HG02884 (cell line): ENCODE measurements around the gene ATE1.

Experiments used
- ATAC-seq: cut with Tn5 transposase; IDR thresholded peaks from one replicate; pipeline ENCODE4 v1.9.1; 2021; ENCODE audit warnings: mild to moderate bottlenecking, moderate library complexity; ENCODE audit not compliant: unreplicated experiment

Gene ATE1

GRCh38 chr10:121879476-121879875 is 48.4 kb downstream of the ATE1 start:
- ATAC-seq, result no peak

- ATAC-seq, result no peak
These were observed 54.6 kb downstream of the ATE1 start for GRCh38 chr10:121873236-121873635.

GRCh38 chr10:121870413-121870812 is 57.4 kb downstream of the ATE1 start:
- ATAC-seq, result no peak

- ATAC-seq, result no peak
These were observed 62.3 kb downstream of the ATE1 start for GRCh38 chr10:121865554-121865953.

- ATAC-seq, result no peak
These were observed 63.2 kb downstream of the ATE1 start for GRCh38 chr10:121864653-121865052.

GRCh38 chr10:121864168-121864567 is 63.7 kb downstream of the ATE1 start:
- no peak for ATAC-seq

GRCh38 chr10:121862649-121863048 is 65.2 kb downstream of the ATE1 start:
- ATAC-seq, result no peak

- ATAC-seq, result no peak
These were observed 65.8 kb downstream of the ATE1 start for GRCh38 chr10:121862042-121862441.

GRCh38 chr10:121860810-121861209 is 67.0 kb downstream of the ATE1 start:
- ATAC-seq, result no peak

GRCh38 chr10:121854809-121855445 is 72.9 kb downstream of the ATE1 start:
- no peak for ATAC-seq

GRCh38 chr10:121853950-121854349 is 73.9 kb downstream of the ATE1 start:
- ATAC-seq, result no peak

GRCh38 chr10:121851786-121852185 is 76.0 kb downstream of the ATE1 start:
- no peak for ATAC-seq

GRCh38 chr10:121848082-121848481 is 79.7 kb downstream of the ATE1 start:
- ATAC-seq, result no peak

GRCh38 chr10:121846555-121846954 is 81.3 kb downstream of the ATE1 start:
- no peak for ATAC-seq

GRCh38 chr10:121845044-121845784 is 82.6 kb downstream of the ATE1 start:
- no peak for ATAC-seq

- ATAC-seq, result no peak
These were observed 83.3 kb downstream of the ATE1 start for GRCh38 chr10:121844537-121844936.

GRCh38 chr10:121843379-121843778 is 84.5 kb downstream of the ATE1 start:
- ATAC-seq, result no peak

- no peak for ATAC-seq
These were observed 86.0 kb downstream of the ATE1 start for GRCh38 chr10:121841862-121842261.

- no peak for ATAC-seq
These were observed 88.9 kb downstream of the ATE1 start for GRCh38 chr10:121838931-121839330.

- no peak for ATAC-seq
These were observed 89.7 kb downstream of the ATE1 start for GRCh38 chr10:121838149-121838548.

GRCh38 chr10:121836171-121836570 is 91.7 kb downstream of the ATE1 start:
- ATAC-seq, result no peak

GRCh38 chr10:121835376-121835775 is 92.5 kb downstream of the ATE1 start:
- no peak for ATAC-seq

GRCh38 chr10:121834757-121835156 is 93.1 kb downstream of the ATE1 start:
- ATAC-seq, result no peak
